K562 (cell line): ENCODE data around the gene BGN. TPM values are rescaled to one million over a fixed set of nuclear protein-coding genes. Genes with fewer than 3 reads are reported as not detected.

ENCODE experiments used
- CC2D1A ChIP-seq: fragments of 450-650 bp; IDR thresholded peaks from 2 replicates; pipeline ENCODE4 v1.6.1; 2017; ENCODE audit warnings: mild to moderate bottlenecking
- CREB3 ChIP-seq: fragments of 450-650 bp; conservative IDR thresholded peaks from 2 replicates; pipeline ENCODE4 v1.6.1; 2016; ENCODE audit warnings: missing genetic modification characterization, low read depth, mild to moderate bottlenecking, missing compliant biosample characterization, moderate library complexity
- CTBP1 ChIP-seq: fragments of 450-650 bp; IDR thresholded peaks from 2 replicates; pipeline ENCODE4 v1.6.1; 2016; ENCODE audit warnings: borderline replicate concordance
- MAX ChIP-seq: sonication (generic); formaldehyde crosslinking; IDR thresholded peaks from 2 replicates; pipeline ENCODE4 v1.9.0; 2022; ENCODE audit warnings: mild to moderate bottlenecking, missing genetic modification reagents
- NCOR1 ChIP-seq: fragments of 450-650 bp; IDR thresholded peaks from 2 replicates; pipeline ENCODE4 v1.6.1; 2016; ENCODE audit warnings: mild to moderate bottlenecking, moderate library complexity
- NFATC3 ChIP-seq: fragments of 450-650 bp; IDR thresholded peaks from 2 replicates; pipeline ENCODE4 v1.6.1; 2017; ENCODE audit warnings: mild to moderate bottlenecking
- POLR3A ChIP-seq: IDR thresholded peaks from 2 replicates; pipeline ENCODE4 v1.6.1; 2011; ENCODE audit warnings: borderline replicate concordance, mild to moderate bottlenecking, moderate library complexity; ENCODE audit not compliant: insufficient read length, insufficient read depth; ENCODE audit errors: extremely low read depth
- RAD21 ChIP-seq, 2 experiments: fragments of 250-450 bp in 1 of 2; fragments of 450-650 bp in 1 of 2; sonication (Bioruptor Pico) in 1 of 2; formaldehyde crosslinking in 1 of 2; IDR thresholded peaks in 1 of 2; conservative IDR thresholded peaks in 1 of 2; 2 replicates each; pipeline versions ENCODE4 v1.4.0 to v1.8.0; 2020 to 2022; ENCODE audit warnings: mild to moderate bottlenecking in 2 of 2, moderate library complexity in 1 of 2
- RB1 ChIP-seq: fragments of 450-650 bp; IDR thresholded peaks from 2 replicates; pipeline ENCODE4 v1.6.1; 2017; ENCODE audit warnings: low read depth, mild to moderate bottlenecking
- SMAD3 ChIP-seq: fragments of 450-650 bp; formaldehyde crosslinking; conservative IDR thresholded peaks from 2 replicates; pipeline ENCODE4 v1.4.0; 2020; ENCODE audit warnings: mild to moderate bottlenecking
- SMC3 ChIP-seq: conservative IDR thresholded peaks from 2 replicates; pipeline ENCODE4 v1.6.1; 2011; ENCODE audit warnings: low read depth, low read length, improper control_type of control experiment; ENCODE audit not compliant: insufficient read depth
- SREBF1 ChIP-seq: fragments of 150-350 bp; IDR thresholded peaks from 2 replicates; pipeline ENCODE4 v1.6.1; 2014; ENCODE audit warnings: antibody characterized with exemption, low read depth, low read length, borderline replicate concordance
- VEZF1 ChIP-seq: fragments of 200-800 bp; sonication (Bioruptor generic); IDR thresholded peaks from 2 replicates; pipeline ENCODE4 v1.6.1; 2017; ENCODE audit warnings: missing genetic modification characterization, missing compliant biosample characterization
- ZC3H8 ChIP-seq: fragments of 450-650 bp; IDR thresholded peaks from 2 replicates; pipeline ENCODE4 v1.6.1; 2017
- ZKSCAN1 ChIP-seq: fragments of 150-350 bp; IDR thresholded peaks from 2 replicates; pipeline ENCODE4 v1.6.1; 2016; ENCODE audit warnings: low read depth, low read length
- ZNF764 ChIP-seq: fragments of 250-450 bp; sonication (Bioruptor Pico); IDR thresholded peaks from 2 replicates; pipeline ENCODE4 v1.4.0; 2020; ENCODE audit warnings: low read depth, mild to moderate bottlenecking, moderate library complexity
- ZNF780A ChIP-seq: fragments of 250-450 bp; sonication (Bioruptor Pico); IDR thresholded peaks from 2 replicates; pipeline ENCODE4 v1.5.0; 2021; ENCODE audit warnings: mild to moderate bottlenecking
- polyA plus RNA-seq, 8 experiments: library from polyadenylated mRNA; depleted of rRNA in 4 of 8; stranded (reverse) in 5 of 8; unstranded in 3 of 8; fragments of >200 nt; fragmentation: Nextera tagmentation in 2 of 8; fragmentation: Illumina TruSeq in 1 of 8; extraction: Ambion mirVana in 2 of 8; extraction: Trizol in 1 of 8; gene quantifications; 2 replicates each; pipeline versions ENCODE4 v1.2.1 to v1.2.3, GENCODE V29; 2011 to 2014; ENCODE audit warnings: inconsistent platforms in 1 of 8, missing spikeins in 1 of 8
- total RNA-seq, 7 experiments: library from RNA; depleted of rRNA in 6 of 7; stranded (reverse); fragments of >200 nt in 6 of 7; fragmentation: Illumina TruSeq in 2 of 7; extraction: Trizol in 2 of 7; gene quantifications; 2 replicates each; pipeline versions ENCODE4 v1.2.1 to v1.2.3, GENCODE V29; 2011 to 2021; ENCODE audit warnings: low replicate concordance in 1 of 7
- TF ChIP-seq, protein P1 (sequence below): sonication (generic); formaldehyde crosslinking; IDR thresholded peaks from 2 replicates; pipeline ENCODE4 v1.8.0; 2022; ENCODE audit warnings: missing genetic modification reagents, mild to moderate bottlenecking, moderate library complexity, borderline replicate concordance
- TF ChIP-seq, protein P2 (sequence below): fragments of 250-450 bp; sonication (Bioruptor Pico); IDR thresholded peaks from 2 replicates; pipeline ENCODE4 v1.5.0; 2020; ENCODE audit warnings: mild to moderate bottlenecking, borderline replicate concordance
- TF ChIP-seq, protein P3 (sequence below), 3 experiments: fragments of 200-800 bp in 1 of 3; sonication (Bioruptor generic) in 1 of 3; sonication (generic) in 1 of 3; formaldehyde crosslinking in 1 of 3; IDR thresholded peaks; 2 replicates each; pipeline versions ENCODE4 v1.6.1 to v1.8.0; 2016 to 2022; ENCODE audit warnings: mild to moderate bottlenecking in 2 of 3, missing compliant biosample characterization in 2 of 3, missing genetic modification characterization in 2 of 3, missing genetic modification reagents in 1 of 3

BGN gene
- total and polyA plus RNA-seq, 9 of the 15 experiments (the other 6 are each of a cell fraction or from before 2014, with no cell fraction given): 0.11 TPM; not detected in 8

DNA sequence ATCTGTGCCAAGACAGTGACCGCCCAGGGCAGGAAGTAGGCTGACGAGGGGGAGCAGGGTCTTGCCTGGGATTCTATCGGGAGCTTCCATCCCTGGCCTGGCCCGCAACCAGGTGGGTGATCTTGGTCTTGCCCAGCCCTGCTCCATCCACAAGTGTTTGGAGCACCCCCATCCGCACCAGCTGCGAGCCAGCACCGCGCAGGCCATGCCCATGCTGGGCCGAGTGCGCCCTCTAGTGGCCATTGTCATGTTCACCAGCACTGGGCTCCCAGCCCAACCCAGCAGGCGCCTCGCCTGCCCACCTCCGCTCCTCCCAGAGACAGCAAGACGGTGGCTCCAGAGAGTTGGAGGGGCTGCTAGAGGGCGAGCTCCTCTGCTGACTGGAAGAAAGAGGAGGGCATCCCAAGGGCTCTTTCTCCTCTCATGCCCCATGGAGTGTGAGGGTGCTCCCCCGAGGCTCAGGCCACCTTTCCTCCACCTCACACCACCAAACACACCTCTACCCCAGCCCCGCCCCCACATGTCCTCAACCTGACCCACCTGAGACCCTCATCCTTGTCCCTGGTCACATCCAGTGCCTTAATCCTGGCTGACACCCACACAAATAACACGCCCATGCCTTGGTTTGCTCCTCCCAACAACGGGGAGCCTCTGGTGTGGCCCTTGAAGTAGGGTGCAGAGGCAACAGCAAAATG is 12.9 kb downstream of the BGN start (continued):
- TF ChIP-seq, protein P1, sequence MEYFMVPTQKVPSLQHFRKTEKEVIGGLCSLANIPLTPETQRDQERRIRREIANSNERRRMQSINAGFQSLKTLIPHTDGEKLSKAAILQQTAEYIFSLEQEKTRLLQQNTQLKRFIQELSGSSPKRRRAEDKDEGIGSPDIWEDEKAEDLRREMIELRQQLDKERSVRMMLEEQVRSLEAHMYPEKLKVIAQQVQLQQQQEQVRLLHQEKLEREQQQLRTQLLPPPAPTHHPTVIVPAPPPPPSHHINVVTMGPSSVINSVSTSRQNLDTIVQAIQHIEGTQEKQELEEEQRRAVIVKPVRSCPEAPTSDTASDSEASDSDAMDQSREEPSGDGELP (CRISPR knock-in tag): peak; percentile 88
- TF ChIP-seq CTBP1: peak; percentile 41; the same call in 1 of the 2 replicates
- 0 out of 2 replicates have a peak, but pooled peaks have one; percentile 14 for TF ChIP-seq ZKSCAN1
- no peak for TF ChIP-seq ZNF764 (CRISPR knock-in tag)
- TF ChIP-seq ZC3H8: no peak
- peak; percentile 47; the same call in 1 of the 2 replicates for TF ChIP-seq CC2D1A
- TF ChIP-seq SREBF1: no peak
- TF ChIP-seq NFATC3: no peak
- TF ChIP-seq RAD21 (CRISPR knock-in tag; conservative IDR thresholded peaks at IDR 0.05 in 1 of 2, IDR thresholded peaks at IDR 0.05 in 1 of 2): peak; percentile 76 to 89
- TF ChIP-seq CREB3: no peak
- no peak for TF ChIP-seq SMAD3 (CRISPR knock-in tag)
- no peak for TF ChIP-seq ZNF780A (CRISPR knock-in tag)
- TF ChIP-seq, protein P2, sequence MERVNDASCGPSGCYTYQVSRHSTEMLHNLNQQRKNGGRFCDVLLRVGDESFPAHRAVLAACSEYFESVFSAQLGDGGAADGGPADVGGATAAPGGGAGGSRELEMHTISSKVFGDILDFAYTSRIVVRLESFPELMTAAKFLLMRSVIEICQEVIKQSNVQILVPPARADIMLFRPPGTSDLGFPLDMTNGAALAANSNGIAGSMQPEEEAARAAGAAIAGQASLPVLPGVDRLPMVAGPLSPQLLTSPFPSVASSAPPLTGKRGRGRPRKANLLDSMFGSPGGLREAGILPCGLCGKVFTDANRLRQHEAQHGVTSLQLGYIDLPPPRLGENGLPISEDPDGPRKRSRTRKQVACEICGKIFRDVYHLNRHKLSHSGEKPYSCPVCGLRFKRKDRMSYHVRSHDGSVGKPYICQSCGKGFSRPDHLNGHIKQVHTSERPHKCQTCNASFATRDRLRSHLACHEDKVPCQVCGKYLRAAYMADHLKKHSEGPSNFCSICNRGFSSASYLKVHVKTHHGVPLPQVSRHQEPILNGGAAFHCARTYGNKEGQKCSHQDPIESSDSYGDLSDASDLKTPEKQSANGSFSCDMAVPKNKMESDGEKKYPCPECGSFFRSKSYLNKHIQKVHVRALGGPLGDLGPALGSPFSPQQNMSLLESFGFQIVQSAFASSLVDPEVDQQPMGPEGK (CRISPR knock-in tag): no peak
- peak; percentile 42; the same call in 1 of the 2 replicates for TF ChIP-seq RB1
- no peak for TF ChIP-seq VEZF1
- TF ChIP-seq NCOR1: no peak
- no peak for TF ChIP-seq POLR3A
- peak; percentile 82 for TF ChIP-seq SMC3
- TF ChIP-seq, protein P3, sequence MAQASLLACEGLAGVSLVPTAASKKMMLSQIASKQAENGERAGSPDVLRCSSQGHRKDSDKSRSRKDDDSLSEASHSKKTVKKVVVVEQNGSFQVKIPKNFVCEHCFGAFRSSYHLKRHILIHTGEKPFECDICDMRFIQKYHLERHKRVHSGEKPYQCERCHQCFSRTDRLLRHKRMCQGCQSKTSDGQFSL (CRISPR knock-in tag; IDR thresholded peaks at IDR 0.05): peak; percentile 92
- TF ChIP-seq, protein P3 (tag; IDR thresholded peaks at IDR 0.05): peak in 1 of 2 experiments; percentile 28; a peak in 1 of 4 replicates
- TF ChIP-seq MAX (CRISPR knock-in tag): 0 out of 2 replicates have a peak, but pooled peaks have one; percentile 13
